Measurements from ENCODE around the gene FBXL16. TPM values are rescaled to one million over a fixed set of nuclear protein-coding genes. Genes with fewer than 3 reads are reported as not detected.

The FBXL16 gene
- total RNA-seq, 1 experiment from 2014 or later = 40.5 TPM

DNA sequence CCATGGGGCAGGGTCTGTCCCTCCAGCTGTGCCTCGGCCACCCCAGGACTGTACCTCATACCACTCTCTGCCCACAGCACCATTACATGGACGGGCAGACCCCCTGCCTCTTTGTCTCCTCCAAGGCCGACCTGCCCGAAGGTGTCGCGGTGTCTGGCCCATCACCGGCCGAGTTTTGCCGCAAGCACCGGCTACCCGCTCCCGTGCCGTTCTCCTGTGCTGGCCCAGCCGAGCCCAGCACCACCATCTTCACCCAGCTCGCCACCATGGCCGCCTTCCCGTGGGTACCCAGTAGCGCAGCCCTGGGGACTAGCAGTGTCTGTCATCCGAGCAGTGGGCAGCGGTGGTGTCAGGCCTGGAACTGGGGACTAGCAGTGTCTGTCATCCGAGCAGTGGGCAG, 32.8 kb downstream of the FBXL16 start:
- POLR2A ChIA-PET = interaction anchor here (0.7 to 1.3 kb wide), 5 partner anchors 10 to 46 kb away, joined by 3 to 4 read pairs (median 4); partner anchors contain the start of gene JMJD8
- DNase-seq (ENCODE audit: unreplicated experiment) = no peak
- H3K4me3 Mint-ChIP-seq (ENCODE audit: unreplicated experiment) = no peak overlapping the region

GRCh38 chr16:672371-672770, 33.2 kb downstream of the FBXL16 start:
- no peak for TF ChIP-seq CTCF (IDR thresholded peaks at IDR 0.05; ENCODE audit: unreplicated experiment)
- intact Hi-C loops (cut with micrococcal nuclease) = no loop called here
- TSS peak; percentile 12 for BruUV-seq (replicated peaks)
- peaks cover 50% of the 10 kb centered on the region for H3K36me3 Mint-ChIP-seq (ENCODE audit: insufficient read depth, unreplicated experiment)
- POLR2A ChIA-PET = no interaction called here
- no peak overlapping the region for H3K4me3 Mint-ChIP-seq (ENCODE audit: unreplicated experiment)
- no peaks in the 10 kb centered on the region for H3K9me3 Mint-ChIP-seq (ENCODE audit: unreplicated experiment)
- no peak for DNase-seq (ENCODE audit: unreplicated experiment)
- CTCF ChIA-PET = interaction anchor here (0.6 kb wide), 1 partner anchor 77 kb away, joined by 4 read pairs; no protein-coding TSS in a partner anchor
- H3K4me1 Mint-ChIP-seq (ENCODE audit: insufficient read depth, unreplicated experiment) = no peaks in the 10 kb centered on the region
- no peak overlapping the region for H3K27ac Mint-ChIP-seq (ENCODE audit: low read depth, unreplicated experiment)
- no peaks in the 10 kb centered on the region for H3K27me3 Mint-ChIP-seq (ENCODE audit: insufficient read depth, unreplicated experiment)

More for the DNA sequence above, 32.8 kb downstream of the FBXL16 start:
- no peak overlapping the region for H3K27ac Mint-ChIP-seq (ENCODE audit: low read depth, unreplicated experiment)
- no peaks in the 10 kb centered on the region for H3K27me3 Mint-ChIP-seq (ENCODE audit: insufficient read depth, unreplicated experiment)
- no peak for TF ChIP-seq CTCF (IDR thresholded peaks at IDR 0.05; ENCODE audit: unreplicated experiment)
- no peaks in the 10 kb centered on the region for H3K9me3 Mint-ChIP-seq (ENCODE audit: unreplicated experiment)
- BruUV-seq (replicated peaks) = no TSS peak
- CTCF ChIA-PET = interaction anchor here (0.6 kb wide), 1 partner anchor 76 kb away, joined by 4 read pairs; no protein-coding TSS in a partner anchor
- peaks cover 50% of the 10 kb centered on the region for H3K36me3 Mint-ChIP-seq (ENCODE audit: insufficient read depth, unreplicated experiment)
- intact Hi-C loops (cut with micrococcal nuclease) = no loop called here
- H3K4me1 Mint-ChIP-seq (ENCODE audit: insufficient read depth, unreplicated experiment) = no peaks in the 10 kb centered on the region

- Mint-ChIP-seq H3K27me3 (ENCODE audit: insufficient read depth, unreplicated experiment) (no peaks in the 10 kb centered on the region), H3K27ac (ENCODE audit: low read depth, unreplicated experiment) (no peak overlapping the region), H3K4me1 (ENCODE audit: insufficient read depth, unreplicated experiment) (no peaks in the 10 kb centered on the region), H3K9me3 (ENCODE audit: unreplicated experiment) (no peaks in the 10 kb centered on the region), H3K36me3 (ENCODE audit: insufficient read depth, unreplicated experiment) (peaks cover 50% of the 10 kb centered on the region), H3K4me3 (ENCODE audit: unreplicated experiment) (no peak overlapping the region)
- BruUV-seq (replicated peaks) = no TSS peak
- intact Hi-C loops (cut with micrococcal nuclease) = no loop called here
- POLR2A ChIA-PET = no interaction called here
- CTCF ChIA-PET = interaction anchor here (0.6 to 1.7 kb wide), 2 partner anchors 9 to 1218 kb away, joined by 3 to 4 read pairs; no protein-coding TSS in a partner anchor
- no peak for DNase-seq (ENCODE audit: unreplicated experiment)
- no peak for TF ChIP-seq CTCF (IDR thresholded peaks at IDR 0.05; ENCODE audit: unreplicated experiment)
Observed at GRCh38 chr16:671353-672131, 34.1 kb downstream of the FBXL16 start.

DNA sequence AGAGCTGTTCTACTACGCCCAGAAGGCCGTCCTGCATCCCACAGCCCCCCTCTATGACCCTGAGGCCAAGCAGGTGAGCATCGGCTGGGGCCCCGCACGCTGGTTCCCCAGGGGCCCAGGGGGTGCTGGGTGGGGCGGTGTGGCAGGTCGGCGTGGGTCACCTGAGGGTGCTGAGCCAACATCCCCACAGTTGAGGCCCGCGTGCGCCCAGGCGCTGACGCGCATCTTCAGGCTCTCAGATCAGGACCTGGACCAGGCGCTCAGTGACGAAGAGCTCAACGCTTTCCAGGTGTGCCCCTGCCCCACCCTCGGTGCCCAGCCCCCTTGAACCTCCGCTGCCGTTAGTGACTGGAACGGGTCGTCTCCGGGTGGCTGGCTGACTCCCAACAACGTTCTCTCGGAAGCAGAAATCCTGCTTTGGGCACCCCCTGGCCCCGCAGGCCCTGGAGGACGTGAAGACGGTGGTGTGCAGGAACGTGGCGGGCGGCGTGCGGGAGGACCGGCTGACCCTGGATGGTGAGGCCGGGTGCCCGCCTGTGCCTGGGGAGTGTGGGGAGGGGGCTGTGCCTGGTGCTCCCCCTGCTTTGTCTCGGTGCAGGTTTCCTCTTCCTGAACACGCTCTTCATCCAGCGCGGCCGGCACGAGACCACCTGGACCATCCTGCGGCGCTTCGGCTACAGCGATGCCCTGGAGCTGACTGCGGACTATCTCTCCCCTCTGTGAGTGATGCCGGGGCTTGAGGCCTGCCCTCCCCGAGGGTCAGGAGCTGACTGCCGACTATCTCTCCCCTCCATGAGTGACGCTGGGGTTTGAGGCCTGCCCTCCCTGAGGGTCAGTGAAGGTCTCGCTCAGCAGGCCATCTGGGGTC, 34.9 kb downstream of the FBXL16 start:
- intact Hi-C loops (cut with micrococcal nuclease) = no loop called here

More for the DNA sequence above, 34.9 kb downstream of the FBXL16 start:
- Mint-ChIP-seq H3K27me3 (ENCODE audit: insufficient read depth, unreplicated experiment) (no peaks in the 10 kb centered on the region), H3K4me3 (ENCODE audit: unreplicated experiment) (no peak overlapping the region), H3K4me1 (ENCODE audit: insufficient read depth, unreplicated experiment) (no peaks in the 10 kb centered on the region), H3K27ac (ENCODE audit: low read depth, unreplicated experiment) (no peak overlapping the region), H3K9me3 (ENCODE audit: unreplicated experiment) (no peaks in the 10 kb centered on the region), H3K36me3 (ENCODE audit: insufficient read depth, unreplicated experiment) (peaks cover 48% of the 10 kb centered on the region)
- BruUV-seq (replicated peaks) = TSS peak; percentile 11
- POLR2A ChIA-PET = interaction anchor here (0.5 kb wide), 1 partner anchor 473 kb away, joined by 3 read pairs; no protein-coding TSS in a partner anchor
- DNase-seq (ENCODE audit: unreplicated experiment) = no peak
- TF ChIP-seq CTCF (IDR thresholded peaks at IDR 0.05; ENCODE audit: unreplicated experiment) = no peak
- CTCF ChIA-PET = interaction anchor here (0.6 to 1.7 kb wide), 3 partner anchors 8 to 1484 kb away, joined by 3 to 4 read pairs (median 3); no protein-coding TSS in a partner anchor
